Right renal pelvis (tissue), 4 donors: ENCODE data around the gene OGDHL. TPM values are rescaled to one million over a fixed set of nuclear protein-coding genes. Genes with fewer than 3 reads are reported as not detected.
"Not testable (repeated sequence)": the region's sequence is repeated elsewhere in the genome, so short reads cannot be mapped to it uniquely, and the experiment has no call there.

ENCODE experiments used
- DNase-seq, 4 donors: peaks; one replicate each; pipeline ENCODE4 v3.0.0-alpha.2; 2013; ENCODE audit warnings: low read depth in 4 of 4, low spot score in 3 of 4, missing footprints in 1 of 4
- polyA plus RNA-seq, 4 donors: library from polyadenylated mRNA; unstranded; fragments of 120-200 nt; gene quantifications; one replicate each; pipeline ENCODE4 v1.2.1, GENCODE V29; 2013; ENCODE audit not compliant: insufficient read length in 4 of 4

OGDHL gene
- polyA plus RNA-seq, 4 donors = 38.0 to 46.1 (median 38.9) TPM

DNA sequence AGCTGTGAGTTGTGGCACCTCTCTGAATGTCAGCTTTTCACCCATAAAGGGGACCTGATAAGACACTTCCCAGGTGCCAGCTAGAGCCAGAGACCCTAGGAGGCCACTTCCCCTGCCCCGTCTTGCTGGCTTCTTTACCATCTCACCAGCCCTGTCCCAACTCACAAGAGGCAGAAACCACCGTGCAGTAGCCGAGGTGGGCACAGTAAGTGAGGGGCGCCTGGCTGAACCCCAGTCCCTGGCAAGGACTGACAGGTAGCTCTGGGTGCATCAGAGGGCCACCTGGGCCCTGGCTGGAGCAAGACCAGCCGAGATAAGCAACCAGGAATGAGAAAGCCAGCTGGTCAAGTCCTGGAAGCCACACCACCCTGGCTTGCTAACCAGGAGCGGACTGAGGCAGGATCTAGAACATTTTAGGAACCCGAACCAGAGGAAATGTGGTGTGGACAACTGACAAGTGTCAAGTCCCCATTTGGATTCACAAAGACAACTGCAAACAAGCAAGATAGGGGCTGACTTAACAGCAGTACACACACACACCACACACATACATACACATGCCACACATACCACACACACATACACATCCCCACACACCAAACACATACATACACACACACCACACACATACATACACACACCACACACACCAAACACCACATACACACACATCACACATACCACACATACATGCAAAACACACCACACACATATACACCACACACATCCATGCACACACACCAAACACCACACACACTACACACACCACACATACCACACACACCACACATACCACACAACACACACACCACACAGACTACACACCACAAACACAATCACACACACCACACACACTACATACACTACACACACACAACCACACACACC, 20.8 kb downstream of the OGDHL start:
- DNase-seq = no peak

DNA sequence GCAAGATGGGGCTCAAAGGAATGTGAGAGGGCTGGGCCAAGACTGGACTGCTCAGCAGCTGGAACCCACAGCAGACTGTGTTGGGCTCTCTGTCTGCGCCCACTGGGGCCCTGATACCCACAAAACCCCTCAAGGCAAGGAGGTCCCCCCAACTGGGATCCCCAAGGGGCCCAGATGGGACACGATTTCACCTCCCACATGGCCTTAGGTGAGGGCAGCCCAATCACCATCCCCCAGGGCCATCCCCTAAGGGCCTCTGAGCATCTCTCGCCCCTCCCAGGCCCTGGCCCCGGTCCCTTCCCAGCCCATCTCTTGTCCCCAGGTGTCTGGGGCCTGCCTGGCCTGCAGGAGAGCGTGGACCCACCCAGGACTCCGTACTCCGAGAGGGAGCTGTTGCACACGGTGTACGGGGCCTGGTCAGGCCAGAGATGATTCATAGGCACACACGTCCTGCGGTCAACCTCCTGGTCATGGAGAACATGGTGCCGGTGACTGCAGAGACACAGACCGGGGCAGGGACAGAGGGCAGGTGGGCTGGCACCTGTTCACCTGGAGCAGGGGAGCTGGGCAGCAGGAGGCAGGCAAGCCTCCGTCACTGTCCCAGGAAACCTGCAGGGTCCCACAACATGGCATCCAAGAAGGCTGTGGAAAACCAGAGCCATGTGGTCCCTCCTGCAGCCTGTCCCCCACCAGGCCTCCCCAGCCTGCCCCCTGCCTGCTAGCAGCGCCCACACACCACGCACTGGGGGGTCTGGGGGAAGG, 21.6 kb downstream of the OGDHL start:
- DNase-seq = no peak

DNA sequence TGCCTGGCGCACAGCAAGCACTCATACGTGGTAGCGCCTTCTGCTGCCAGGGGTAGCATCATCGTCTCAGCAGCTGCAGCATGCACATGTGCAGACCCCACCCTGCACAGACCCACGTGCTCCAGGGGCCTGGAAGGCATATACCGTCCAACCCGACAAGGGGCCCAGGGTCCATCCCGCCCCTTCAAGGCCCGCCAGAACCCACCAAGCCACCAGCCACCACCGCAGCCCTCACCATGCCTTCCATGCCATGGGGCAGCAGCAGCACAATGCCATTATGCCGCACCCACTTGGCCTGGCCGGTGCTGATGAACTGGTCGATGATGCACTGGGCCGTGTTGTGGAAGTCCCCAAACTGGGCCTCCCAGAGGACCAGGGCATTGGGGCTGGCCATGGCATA, 22.7 kb downstream of the OGDHL start:
- DNase-seq = no peak

DNA sequence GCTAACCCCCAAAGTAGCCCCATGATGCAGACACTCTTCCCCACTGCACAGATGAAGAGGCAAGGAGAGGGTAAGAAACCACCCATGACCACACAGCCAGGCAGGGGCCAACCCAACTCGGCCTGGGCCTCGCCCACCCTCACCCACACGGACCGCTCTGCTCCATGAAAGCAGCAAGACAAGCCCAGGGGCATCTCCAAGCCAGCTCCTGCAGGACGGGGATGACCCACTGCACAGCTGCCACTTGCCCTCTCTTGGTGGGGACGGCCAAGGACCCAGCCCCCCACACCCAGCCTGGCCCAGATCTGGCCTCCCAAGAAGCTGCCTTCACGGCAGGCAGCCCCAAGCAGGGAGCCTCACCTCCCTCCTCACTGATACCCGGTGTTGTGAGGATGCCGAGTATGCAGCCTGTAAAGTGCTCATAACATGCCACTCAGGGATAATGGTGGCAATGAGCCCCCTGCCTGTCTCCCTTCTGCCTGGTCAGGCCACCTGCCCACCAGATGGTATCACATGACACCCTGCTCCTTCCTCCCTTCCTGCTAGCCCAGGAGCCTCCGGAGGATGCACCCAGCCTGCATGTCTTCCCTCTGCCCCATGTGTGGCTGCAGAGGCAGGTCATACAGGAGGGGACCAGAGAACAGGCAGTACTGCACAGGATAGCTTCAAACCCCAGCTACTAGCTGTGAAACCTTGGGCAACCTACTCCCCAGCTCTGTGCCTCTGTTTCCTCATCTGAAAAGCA, 23.3 kb downstream of the OGDHL start:
- no peak for DNase-seq

DNA sequence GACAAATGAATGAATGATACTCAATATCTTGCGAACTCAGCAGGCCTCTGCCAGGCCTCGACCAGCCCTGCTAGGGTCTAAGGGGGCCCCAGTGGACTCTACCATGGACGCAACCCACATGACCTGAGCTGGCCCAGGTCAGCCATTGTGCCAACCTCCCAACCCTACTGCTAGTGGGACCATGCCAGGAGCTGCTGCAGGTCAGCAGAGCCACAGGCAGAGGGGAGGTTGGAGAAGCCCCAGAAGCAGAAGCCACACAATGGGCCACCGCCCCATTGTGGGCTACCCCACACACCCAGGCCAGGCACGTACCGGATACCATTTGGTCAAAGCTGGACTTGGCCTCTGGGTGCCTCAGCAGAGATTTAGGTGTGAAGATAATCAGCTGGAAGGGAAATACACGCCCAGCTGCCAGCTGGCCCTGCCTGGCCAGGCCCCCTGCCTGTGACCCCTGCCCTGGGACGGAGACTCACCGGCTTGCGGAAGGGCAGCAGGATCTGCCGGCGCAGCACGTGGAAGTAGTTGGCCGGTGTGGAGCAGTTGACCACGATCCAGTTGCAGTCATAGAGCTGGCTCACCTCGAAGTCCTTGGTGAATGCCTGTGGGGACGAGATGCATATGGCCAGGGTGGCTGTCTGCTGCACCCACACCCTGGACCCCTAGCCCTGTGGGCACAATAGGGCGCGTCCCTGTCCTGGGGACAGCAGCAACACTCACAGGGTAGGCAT, 24.5 kb downstream of the OGDHL start:
- DNase-seq = no peak

DNA sequence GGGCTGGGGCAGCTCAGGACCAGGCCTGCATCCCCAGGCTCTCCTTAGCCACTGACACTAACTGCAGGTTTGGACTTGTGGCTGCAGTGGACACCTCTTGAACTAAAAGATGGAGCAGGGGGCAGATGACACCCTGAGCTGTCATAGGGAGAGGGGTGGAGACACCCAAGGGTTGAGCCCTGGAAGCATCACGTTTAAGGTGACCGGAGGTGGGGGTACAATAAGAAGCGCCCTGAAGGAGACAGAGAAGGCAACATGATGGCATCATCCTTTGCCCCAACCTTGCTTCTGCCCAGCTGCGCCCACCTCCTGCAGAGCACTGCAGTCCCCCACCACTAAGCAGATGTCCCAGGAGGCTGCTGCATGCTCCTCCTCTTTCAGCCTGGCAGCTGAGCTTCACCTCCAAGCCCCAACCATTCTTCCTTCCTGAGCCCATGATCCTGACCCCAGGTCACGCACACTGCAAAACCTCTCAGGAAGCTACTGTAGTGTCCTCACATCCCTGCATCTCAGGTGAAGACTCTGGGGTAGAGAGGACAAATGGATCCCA, 25.5 kb downstream of the OGDHL start:
- no peak for DNase-seq

DNA sequence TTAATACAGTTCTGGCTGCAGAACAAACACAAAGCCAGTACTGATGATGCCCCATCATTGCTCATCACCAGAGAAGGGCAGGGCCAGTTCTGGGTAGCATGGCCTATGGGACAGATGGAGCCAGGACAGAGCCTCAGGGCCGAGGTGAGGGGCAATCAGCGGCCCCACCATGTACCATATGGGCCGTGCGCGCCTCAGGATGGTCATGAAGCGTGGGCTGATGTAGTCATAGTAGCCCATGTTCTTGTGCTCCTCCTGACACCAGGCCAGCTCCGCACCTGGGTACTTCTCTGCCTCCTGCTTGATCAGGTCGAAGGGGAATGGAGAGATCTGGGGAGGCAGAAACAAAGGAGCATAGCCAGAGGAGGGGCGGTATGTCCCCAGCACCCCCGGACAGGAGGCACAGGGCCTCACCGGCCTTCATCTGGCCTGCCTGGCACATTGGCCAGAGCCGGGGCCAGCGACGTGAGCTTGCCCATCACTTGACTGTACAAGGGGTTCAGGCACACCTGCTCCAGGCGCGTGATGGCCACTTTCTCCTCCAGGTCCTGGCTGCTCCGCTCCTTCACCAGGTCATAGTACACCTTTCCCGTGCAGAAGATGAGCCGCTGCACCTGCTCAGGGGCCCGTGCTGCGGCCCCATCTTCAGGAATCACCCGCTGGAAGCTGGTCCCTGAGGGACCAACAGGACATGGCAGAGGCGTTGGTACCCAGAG, 26.1 kb downstream of the OGDHL start:
- no peak for DNase-seq

DNA sequence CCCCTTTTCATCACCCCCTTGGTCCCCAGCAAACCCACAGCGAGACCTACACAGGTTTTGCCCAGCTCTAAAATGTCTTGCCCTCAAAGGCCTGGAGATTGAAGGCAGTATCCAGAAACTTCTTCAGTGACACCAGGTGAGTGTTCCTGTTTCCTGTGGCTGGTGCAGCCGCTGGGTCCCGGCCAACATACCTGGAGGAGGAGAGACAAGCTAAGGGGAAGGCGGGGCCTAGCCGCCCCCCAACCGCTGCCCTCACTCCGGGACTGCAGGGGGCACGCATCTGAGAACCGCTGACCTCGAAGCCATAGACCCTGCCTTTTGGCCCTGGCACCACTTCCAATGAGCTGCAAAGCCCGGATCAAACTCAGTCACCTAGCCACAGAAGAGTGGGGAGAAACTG, 27.0 kb downstream of the OGDHL start:
- no peak for DNase-seq

DNA sequence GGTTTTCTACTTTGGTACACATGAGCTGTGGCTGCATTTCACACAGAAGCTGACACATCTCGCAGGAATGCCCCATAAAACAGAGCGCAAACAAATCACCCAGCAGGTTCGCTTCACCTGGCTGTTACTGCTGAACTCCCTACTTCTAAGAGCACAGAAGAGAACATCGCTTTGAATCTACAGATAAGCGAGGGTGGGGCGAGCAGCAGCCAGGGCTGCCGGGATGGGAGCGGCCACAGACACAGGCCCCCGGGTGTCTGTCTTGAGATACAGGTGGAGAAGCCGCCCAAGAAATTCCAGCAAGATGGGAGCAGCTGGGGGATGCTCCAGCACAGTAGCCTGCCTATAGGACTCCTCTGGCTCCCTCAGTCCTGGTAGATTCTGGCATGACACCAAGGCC, 27.4 kb downstream of the OGDHL start:
- DNase-seq = no peak

DNA sequence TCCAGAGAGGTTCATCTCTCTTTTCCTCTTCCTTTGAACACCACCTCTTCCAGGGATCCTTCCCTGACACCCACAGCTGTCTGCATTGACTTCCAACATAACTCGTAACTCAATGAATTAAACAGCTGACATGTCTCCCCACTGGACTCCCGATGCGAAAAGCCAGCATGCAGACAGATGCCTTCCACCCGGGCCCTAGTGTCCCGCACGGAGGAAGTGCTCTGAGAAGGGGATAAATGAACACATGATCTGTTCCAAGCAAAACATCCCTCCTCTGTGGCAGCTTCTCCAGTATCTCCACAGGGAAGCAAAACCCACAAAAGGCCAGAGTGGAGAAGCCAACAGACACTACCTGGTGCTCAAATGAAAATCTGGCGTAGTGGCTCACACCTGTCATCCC, 28.3 kb downstream of the OGDHL start:
- DNase-seq = no peak

DNA sequence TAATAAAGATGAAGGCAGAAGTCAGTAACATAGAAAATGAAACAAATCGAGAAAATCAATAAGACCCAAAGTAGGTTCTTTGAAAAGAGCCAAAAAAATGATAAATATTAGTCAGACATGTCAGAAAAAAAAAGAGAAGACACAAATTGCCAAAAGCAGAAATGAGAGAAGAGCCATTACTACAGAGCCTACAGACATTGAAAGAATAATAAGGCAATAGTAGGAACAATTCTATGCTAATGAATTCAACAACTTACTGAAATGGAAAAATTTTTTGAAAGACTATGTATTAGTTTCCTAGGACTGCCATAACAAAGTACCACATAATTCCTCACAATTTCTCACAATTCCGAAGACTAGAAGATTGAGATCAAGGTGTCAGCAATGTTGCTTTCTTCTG, 35.5 kb downstream of the OGDHL start:
- no peak for DNase-seq

DNA sequence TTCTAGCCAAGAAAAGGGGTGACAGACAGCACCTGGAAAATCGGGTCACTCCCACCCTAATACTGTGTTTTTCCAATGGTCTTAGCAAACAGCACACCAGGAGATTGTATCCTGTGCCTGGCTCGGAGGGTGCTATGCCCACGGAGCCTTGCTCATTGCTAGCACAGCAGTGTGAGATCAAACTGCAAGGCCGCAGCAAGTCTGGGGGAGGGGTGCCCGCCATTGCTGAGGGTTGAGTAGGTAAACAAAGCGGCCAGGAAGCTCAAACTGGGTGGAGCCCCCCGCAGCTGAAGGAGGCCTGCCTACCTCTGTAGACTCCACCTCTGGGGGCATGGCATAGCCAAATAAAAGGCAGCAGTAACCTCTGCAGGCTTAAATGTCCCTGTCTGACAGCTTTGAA, 47.0 kb downstream of the OGDHL start:
- not testable (repeated sequence) for DNase-seq

DNA sequence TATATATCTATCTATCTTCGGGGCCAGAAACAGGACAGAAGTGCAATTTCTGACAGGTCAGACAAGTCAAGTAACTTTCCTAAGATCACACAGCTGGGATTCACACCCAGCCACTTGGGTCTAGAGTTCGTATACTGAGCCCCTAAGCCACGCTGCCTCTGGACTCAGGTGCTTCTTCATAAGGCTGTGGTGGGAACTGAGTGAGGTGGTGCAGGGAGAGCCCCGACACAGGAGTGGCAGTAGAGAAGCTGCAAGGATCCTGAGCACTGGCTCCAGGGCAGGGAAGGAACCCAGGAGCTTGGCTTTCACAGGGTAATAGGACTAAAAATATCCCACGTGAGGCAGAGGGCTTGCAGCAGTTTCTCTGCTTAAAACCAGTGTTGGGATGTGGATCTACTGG, 48.9 kb downstream of the OGDHL start:
- DNase-seq = no peak

DNA sequence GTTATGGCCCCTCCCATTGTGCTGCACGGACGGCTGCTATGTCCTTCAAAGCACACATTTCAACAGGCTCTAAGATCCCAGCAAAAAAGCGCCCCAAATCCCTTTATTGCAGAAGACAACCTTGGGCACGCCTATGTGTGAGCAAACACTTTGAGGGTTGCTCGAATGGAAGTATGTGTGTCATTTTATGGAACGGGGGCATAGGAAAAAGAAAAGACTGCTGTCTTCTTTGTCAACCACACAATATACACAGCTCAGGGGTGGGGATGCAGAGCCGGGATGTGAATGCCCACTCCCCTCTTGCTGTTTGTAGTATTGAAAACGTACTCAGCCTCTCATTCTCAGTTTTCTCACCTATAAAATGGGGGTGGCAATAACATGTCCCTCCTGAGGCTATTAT, 50.6 kb downstream of the OGDHL start:
- no peak for DNase-seq

DNA sequence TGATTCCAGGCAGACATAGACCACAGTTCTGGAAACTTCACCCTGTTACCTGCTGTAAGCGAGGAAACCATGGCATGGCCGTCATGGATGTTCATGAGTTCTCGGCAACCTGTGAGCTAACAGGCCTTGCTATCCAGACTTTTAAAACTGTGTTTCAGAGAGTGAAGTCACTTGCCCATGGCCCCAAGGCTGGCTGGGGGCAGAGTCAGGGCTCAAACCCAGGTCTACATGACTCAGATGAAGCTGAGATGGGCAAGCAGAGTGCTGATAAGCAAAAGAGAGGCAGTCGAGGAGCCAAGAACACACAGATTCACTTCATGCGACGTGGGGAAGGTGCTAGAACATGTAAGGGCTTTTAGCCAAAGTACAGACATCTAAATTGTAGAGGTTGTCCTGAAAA, 51.2 kb downstream of the OGDHL start:
- DNase-seq = no peak

DNA sequence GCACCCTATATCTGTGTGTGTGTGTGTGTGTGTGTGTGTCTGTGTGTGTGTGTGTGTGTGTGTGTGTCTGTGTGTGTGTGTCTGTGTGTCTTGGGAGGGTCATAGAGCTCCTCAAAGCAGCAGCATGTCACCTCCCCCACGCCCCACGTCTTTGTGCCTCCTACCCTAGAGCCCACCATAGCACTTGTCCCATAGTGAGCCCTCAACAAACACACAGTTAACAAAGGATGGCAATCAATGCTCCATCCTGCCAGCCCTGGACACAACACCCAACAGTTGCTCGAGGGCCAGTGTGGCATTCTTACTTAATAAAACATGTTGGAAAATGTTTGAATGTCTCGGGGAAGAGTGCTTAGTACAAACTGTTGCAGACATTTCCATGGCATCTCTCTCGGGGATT, 52.2 kb downstream of the OGDHL start:
- DNase-seq = no peak

DNA sequence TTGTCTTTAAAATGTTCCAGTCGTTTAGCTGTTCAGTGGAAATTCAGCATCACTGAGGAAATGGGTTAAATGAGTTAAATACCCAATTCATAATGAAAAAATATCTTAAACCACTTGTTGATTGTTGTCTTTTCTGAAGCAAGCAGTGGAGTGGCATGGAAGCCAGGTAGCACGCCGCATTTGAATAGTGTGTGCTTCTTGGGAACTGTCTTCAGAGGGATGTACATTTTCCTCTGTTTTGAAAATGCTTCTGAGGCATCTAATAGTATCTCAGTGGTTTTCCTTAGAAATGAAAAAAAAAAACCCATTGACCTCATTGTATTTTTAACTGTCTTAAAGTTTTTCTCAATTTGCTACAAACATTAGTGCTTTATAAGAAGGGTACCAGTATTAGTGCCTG, 54.5 kb downstream of the OGDHL start:
- no peak for DNase-seq

DNA sequence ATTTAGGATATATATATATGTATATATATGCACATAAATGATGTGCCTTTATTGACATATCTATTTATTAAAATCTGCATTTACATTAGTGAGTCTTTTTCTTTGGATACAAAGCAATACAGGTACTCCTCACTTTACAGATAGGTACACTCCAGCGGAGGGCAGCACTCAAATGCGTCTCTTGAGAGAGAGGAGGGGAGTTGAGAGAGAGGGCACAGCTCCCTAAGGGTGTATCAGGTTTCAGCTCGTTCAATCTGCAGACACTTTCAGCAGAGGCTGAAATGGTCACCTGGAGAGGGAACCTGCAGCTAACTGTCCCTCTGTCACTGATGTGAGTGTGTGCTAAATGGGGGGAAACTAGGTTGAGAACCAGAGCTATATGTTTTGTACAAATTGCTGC, 61.1 kb downstream of the OGDHL start:
- no peak for DNase-seq

DNA sequence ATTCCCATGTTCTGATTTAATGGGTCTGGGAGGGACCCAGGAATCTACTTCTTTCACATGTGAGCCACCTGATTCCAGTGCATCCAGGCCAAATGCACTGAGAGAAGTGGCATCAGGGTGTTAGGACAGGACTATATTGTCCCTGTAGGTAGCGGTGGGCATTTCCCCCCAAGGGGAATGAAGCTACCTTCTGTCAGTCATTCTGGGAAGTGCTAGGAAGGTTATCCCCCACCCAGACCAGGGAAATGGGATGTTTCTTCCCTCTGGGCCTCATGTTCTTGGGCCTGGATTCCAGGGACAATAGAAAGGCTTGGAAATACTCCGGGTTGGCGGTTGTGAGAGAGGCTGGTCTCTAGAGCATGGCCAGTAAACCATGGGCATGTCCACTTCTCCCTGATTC, 61.9 kb downstream of the OGDHL start:
- DNase-seq = no peak

DNA sequence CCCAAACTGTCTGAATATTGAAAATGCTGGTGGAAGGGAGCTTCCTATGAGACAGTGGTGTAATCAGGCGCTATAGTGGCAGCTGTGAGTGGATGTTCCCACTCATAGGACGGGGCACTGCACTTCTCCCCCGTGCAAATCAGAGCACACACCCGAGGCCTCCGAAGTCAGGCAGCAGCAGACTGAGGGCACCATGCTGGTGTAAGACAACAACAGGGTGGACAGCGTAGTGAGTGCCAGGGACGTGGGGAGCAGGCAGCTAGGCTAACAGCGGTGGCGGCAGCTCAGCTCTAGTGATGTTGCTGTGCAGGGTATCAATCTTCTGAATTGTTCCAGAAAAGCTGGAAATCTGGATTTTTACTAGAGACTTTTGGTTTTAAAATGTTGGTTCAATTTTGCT, 63.4 kb downstream of the OGDHL start:
- no peak for DNase-seq
